T-helper 22 cell (primary cell): ENCODE data around the gene IMP3.
"Not testable (repeated sequence)": the region's sequence is repeated elsewhere in the genome, so short reads cannot be mapped to it uniquely, and the experiment has no call there.

ENCODE experiments used
- DNase-seq: peaks from one replicate; pipeline ENCODE4 v3.0.0-alpha.2; 2020; ENCODE audit warnings: low read depth

Gene IMP3

DNA sequence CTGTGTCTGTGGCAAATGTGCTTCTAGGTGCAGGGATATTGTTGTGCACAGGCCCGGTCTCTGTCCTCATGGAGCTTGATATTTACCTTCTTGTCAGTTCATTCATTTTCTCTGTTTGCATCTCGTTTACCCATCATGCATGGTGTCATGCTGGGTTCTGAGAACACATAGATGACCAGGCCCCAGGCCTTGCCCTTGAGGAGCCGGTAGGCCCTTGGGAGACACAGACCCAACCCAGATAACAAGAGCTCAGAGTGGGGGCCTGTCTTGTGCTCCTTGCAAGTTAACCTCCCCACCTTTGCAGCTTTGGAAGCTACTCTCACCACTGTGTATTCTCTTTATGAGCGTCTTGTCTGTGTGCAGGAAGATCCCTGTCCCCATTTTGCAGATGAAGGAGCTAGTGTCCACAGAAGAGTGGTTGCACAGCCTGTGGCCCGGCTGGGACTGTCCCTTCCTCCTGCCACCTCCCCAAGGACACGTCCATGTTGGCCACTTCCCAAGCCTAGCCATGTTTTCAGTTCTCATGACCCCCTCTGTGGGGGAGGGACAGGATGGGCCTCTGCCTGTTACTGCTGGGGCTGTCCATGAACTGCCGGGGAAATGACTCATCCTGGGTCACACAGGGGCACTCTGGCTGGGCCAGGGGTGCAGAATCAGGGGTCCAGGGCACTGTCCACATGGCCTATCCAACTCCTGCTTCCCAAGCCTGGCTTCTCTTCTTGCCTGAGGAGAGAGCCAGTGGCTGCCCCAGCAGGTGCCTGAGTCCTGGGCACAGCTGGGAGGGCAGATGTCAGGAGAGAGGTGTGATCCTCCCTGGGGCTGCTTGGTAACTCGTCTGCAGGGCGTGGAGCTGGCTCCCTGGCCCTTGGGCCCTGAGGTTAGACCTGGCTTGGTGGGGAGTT lies 11.1 kb upstream of the IMP3 start:
- DNase-seq = no peak

DNA sequence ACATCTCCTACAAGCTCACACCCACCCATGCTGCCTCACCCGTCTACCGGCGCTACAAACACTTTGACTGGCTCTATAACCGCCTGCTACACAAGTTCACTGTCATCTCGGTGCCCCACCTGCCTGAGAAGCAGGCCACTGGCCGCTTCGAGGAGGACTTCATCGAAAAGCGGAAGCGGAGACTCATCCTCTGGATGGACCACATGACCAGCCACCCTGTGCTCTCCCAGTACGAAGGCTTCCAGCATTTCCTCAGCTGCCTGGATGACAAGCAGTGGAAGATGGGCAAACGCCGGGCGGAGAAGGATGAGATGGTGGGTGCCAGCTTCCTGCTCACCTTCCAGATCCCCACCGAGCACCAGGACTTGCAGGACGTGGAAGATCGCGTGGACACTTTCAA lies 9.8 kb upstream of the IMP3 start:
- DNase-seq = no peak

DNA sequence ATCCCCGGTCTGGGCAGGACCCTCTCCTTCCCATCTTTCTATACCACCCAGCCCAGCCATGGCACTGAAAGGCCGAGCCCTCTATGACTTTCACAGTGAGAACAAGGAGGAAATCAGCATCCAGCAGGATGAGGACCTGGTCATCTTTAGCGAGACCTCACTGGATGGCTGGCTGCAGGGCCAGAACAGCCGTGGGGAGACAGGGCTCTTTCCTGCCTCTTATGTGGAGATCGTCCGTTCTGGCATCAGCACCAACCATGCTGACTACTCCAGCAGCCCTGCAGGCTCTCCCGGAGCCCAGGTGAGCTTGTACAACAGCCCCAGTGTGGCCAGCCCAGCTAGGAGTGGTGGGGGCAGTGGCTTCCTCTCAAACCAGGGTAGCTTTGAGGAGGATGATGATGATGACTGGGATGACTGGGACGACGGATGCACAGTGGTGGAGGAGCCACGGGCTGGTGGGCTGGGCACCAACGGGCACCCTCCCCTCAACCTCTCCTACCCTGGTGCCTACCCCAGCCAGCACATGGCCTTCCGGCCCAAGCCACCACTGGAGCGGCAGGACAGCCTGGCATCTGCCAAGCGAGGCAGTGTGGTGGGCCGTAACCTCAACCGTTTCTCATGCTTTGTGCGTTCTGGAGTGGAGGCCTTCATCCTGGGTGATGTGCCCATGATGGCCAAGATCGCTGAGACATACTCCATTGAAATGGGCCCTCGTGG lies 9.2 kb upstream of the IMP3 start:
- no peak for DNase-seq

DNA sequence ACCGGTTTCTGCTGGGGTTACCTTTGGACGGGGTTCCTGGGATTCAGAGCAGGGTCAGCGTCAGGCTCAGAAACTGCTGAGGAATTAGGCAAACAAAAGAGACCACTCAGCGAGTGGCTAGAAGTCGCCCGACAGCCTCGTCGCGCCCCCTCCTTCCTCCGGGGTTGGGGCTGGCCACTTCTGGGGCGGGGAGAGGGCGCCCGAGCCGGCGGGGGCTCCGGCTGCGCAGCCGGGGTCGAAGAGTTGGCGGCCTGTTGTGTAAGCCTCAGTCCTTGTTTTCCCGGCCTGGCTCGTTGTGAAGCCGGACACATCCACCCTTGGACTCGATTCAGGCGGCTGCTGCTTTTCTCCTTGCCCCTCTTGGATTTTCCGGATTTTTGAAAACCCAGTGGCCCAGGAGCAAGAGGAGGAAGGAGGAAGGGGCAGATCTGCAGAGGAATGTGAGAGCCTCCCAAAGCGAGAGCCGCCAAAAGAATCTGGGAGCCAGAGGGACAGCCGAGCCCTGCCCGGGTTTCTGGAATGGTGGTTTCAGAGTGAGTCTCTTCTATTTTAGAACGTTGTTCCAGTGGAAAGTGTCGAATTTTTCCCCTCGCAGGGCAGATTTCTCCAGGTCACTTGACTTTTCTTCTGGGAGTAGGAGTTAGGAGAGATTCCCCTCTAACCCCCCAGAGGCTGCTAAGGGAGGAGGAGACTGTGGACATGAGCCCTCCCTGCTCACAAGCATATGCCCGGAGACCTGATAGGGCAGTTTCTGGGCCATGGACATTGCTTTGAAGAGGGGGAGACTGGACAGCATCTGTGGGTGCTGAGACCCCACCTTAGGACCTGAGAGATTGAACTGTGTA lies 8.4 kb upstream of the IMP3 start:
- no peak for DNase-seq

DNA sequence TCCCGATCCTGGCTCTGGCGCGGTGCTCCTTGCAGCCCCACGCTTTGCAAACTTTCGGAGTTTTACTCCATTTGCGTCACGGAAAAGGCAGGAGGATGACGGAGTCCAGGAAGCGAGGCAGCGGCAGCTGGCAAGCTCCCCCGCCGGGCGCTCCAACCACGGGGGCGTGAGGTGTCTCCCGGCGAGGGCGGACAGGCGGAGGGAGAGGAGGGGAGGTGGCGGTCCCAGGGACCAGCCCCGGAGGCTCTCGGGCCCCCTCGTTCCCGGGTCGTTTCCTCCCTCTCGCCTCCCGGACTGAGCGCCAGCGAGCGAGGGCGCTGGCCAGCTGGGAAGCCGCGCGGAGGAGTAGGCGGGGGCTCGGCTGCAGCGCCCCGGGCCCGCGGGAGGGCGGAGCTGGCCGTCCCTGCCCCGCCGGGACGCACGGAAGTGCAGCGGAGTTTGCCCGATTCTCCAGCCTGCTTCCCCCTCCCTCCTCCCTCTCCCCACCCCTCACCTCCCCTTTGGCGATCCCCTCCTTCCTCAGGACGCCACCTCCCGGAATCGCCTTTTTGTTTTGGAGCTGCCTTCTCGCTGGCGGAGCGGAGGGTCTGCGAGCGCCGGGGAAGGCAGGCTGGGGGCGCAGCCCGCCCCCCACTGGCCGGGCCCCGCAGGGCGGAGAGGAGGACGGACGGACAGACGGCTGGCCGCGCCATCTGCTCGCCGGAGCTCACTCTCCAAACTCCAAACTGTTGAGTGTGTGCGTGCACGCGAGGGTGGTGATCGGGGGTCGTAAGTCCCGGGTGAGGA lies 7.5 kb upstream of the IMP3 start, which contains the start of gene SNX33:
TSS of gene SNX33 (plus strand) at position 543 of the 786 bp plus-strand sequence. CDS start 1,191 bp downstream, outside the sequence.
- DNase-seq = peak; percentile 45

DNA sequence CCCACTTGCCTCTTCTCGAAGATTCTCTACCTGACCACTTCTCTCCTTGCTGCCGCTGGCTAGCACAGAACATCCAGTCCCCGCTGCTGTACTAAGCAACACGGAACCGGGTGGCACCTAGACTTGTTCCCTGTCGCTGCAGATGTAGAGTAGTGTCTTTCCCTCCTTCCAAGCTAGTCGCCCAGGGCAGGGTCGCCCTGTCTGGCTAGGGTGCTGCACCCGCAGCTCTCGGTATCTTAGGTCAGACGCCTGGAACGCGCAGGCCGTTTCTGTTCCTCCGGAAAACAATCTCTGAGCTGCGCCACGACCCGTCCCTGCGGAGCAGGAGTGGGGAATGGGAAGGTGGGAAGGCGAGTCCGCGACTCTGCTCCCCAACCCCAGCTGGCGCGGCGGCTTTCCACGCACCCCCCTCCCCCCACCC lies 6.9 kb upstream of the IMP3 start:
- no peak for DNase-seq

DNA sequence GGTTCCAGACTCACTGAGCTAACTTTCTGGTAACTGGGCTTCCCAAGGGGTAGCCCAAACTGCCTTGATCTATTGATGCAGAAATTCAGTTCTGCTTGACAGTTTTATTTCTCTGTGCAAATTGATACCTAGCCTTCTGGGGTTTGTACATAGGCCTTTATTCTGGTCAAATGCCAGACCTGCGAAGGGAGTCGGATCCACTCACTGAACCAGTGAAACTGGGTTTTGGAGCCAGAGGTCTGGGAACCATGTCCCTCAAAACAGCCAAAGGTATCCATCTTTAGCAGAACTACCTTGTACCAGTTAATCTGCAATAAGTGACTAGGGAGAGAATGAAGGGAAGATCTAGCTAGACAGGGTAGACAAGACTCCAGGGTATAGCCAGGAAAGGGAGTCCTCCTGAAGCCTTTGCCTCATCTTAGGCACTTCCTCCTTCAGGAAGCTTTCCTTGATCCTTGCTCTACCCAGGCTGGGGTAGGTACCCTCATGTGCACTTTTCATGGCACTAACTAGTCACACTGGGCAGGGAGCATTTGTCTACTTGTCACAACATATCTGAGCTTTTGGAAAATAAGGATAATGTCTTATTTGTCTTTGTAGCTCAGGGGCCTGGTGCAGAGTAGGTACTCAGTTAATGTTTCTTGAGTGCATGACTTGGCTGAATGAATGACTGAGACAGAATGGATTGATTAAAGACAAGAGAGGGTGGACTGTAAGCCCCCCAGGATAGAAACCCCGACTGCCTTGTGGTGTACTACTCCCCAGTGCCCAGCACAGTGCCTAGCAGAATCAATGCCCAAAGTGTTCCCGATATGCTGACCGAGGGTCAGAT lies 6.3 kb upstream of the IMP3 start:
- DNase-seq = no peak

DNA sequence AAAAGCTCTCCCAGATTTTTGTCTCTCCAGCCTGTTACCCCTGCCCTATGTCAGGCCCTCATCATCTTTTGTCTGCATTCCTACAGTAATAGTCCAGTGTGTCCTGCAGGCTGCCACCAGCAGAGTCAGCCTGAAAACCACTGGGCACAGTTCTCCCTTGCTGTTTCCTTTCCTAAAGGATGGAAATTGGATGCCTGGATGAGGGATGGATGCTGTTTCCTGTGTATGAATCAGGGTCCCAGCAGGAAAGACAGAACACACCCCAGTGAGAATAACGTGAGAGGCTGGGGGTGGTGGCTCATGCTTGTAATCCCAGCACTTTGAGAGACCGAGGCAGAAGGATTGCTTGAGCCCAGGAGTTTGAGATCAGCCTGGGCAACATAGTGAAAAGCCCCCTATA lies 4.4 kb upstream of the IMP3 start:
- DNase-seq = no peak

DNA sequence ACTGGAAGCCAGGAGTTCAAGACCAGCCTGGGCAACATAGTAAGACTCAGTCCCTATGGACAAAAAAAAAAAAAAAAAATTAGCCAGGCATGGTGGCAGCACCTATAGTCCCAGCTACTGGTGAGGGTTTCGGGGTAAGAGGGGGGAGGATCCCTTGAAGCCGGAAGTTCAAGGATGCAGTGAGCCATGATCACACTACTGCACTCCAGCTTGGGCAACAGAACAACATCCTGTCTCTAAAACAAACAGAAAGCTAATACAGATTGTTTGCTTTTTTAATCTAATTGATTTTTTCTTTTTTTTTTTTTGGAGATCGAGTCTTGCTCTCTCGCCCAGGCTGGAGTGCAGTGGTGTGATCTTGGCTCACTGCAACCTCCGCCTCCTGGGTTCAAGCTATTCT lies 1.6 kb upstream of the IMP3 start:
- no peak for DNase-seq

DNA sequence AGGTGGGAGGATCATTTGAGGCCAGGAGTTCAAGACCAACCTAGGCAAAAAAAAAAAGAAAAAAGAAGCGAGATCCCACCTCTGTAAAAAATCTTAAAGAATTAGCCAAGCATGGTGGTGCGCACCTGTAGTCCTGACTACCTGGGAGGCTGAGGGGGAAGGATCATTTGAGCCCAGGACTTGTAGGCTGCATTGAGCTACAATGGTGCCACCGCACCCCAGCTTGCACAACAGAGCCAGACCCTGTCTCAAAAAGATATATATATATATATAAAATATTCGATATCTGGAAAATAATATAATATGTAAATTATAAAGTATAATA lies 1.1 kb upstream of the IMP3 start:
- DNase-seq = no peak

DNA sequence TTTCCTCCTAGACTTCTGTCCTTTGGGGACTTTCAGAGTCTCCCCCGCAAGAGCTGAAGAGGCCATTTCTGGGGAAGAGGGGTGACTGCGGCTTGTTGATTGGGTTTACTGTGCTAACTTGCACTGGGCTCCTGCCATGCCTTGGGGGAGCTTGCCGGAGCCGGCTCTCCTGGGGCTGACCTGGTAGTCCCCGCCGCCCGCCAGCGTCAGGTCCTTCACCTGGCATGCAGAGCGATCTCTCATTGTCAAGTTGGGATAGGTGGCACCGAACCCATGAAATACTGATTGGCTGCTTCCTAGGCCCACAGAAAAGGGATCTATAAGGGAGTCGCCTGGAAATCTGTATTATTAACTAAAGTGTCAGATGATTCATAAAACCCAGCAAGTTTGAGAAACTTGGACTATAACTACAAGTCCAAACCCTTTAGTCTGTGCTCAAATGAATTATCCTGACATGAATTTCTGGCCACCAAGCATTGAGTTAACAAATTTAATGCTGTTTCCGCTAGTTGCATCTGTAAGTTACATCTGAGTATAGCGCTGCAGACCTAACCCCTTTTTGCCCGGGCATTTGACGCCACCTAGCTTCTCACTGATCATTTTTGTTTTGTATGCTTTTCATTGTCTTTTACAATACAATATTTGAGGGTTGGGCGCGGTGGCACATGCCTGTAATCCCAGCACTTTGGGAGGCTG lies 607 bp upstream of the IMP3 start:
- no peak for DNase-seq

DNA sequence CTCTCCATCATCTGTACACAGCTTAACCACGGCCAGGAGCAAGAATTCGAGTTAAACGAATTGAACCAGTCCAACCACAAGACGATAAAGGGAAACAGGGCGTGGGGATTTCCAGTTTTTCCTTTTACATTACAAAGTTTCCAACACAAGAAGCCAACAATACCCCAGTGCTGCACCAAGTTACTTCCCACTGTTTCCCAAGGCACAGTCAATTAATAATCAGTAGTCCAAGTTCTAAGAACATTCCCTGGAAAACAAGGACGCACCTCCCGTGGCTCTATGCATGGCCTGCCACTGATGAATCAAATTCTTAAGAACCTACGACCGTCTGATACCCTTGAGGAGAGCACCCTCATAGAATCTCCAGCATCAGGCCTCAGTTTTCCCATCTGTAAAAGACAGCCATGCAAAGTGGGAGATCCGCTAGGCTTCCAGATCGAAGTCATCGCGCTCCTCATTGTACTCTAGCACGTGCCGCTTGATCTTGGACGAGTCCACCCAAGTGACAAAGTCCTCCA lies 774 bp downstream of the IMP3 start:
- no peak for DNase-seq

DNA sequence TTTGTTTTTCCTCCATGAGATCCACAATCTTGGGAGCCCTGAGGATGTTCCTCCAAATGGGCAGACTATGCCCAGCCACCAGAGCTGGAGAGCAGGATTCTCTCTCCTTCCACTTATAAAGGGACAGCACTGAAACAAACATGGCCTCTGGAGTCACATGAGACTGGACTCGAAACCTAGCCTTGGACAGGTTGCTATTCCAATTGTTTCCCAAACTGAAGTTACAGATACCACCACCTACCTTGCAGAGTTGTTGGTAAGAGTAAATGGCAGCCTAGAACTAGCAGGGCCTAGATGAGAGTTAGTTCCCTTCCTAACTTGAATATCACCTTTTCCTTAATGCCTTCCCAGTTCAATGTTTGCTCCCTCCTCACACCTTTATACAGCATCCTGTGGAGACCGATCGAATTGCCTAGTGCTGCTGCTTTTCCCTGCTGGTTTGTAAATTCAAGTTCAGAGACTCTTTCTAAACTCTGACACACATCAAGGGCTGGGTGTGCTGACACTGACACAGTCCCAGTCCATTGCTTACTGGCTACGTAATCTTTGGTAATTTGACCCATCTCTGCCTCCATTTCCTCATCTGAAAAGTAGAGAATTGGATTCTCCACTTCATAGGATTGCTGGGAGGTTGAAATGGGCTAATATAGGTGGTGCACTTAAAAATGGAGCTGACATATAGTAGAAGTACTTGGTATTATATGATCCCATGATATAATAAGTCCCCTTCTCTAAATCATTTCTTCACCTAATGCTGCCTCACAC lies 2.6 kb downstream of the IMP3 start:
- no peak for DNase-seq

DNA sequence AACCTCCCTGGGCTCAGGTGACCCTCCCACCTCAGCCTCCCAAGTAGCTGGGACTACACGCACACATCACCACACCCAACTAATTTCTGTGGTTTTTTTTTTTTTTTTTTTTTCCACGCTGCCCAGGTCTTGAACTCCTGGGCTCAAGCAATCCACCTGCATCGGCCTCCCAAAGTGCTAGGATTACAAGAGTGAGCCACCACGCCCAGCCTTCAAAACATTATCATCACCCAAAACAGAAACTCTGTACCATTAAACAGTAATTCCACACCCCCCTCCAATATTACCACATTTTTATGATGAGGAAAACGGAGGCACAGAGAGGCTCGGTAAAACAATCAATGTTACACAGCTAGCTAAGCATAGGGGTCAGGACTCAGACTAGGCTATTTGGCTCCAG lies 4.0 kb downstream of the IMP3 start:
- DNase-seq = no peak

DNA sequence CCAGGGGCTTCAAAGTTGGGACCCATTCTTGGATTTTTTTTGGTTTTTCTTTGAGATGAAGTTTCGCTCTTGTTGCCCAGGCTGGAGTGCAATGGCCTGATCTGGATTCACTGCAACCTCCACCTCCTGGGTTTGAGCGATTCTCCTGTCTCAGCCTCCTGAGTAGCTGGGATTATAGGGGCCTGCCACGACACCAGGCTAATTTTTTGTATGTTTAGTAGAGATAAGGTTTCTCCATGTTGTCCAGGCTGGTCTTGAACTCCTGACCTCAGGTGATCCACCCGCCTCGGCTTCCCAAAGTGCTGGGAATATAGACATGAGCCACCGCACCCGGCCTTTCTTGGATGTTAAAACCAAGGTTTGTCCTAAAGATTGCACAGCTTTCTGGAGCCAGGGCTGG lies 6.1 kb downstream of the IMP3 start:
- not testable (repeated sequence) for DNase-seq

DNA sequence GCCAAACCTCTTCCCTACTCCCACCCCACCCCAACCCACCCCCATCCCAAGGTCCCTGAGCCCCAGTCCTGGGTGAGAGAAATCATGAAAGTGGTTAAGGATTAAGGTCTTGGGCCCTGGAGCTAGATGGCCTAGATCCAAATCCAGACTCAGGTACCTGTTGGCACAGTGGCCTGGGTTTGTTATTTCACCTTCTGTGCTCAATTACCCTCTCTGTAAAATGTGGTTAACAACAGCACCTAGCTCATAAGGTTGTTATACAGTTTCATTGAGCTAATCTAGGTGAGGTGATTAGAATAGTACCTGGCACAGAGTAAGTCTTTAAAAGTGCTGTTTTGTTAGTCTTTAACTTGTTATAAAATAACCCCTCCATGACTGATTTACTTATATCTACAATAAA lies 8.1 kb downstream of the IMP3 start:
- DNase-seq = no peak

DNA sequence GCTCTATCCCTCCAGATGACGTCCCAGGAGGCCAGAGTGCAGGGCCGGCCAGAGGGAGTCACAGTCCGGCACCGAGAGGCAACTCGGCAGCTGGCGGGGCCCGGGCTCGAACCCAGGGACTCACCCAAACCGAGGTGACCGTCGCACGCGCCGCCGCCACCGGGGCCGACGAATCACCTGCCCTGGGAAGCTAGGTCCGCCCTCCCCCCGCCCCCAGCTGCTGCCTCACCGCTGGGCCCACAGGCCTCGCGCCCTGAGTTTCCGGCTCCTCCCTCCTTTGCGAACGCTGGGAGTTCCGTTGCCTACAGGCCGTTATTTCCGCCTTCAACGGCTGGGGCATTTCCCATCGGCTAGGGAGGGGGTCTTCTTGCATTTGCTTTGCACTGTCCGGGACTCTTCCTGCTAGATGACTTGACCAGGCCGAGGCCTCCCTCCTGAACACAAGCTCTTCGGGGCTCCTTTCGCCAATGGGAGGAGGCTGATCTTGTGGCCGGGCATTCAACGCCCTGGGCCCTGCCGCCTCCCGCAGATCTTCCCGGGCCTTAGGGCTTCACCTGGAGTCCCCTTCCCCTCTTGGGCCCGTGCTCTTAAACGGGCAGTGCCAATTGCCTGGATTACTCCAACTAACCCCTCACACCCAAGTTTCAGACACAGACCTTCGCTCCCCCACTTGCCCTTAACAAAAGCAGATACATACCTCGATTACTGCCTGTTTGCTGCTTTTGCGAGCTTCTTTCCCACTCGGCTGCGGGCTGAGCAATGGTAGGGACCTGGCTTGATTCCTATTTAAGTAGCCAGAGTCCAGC lies 14.3 kb downstream of the IMP3 start, which contains the start of gene SNUPN:
TSS of gene SNUPN (minus strand) at position 184 of the 806 bp plus-strand sequence. CDS start 4,674 bp downstream, outside the sequence.
- peak; percentile 88 for DNase-seq

DNA sequence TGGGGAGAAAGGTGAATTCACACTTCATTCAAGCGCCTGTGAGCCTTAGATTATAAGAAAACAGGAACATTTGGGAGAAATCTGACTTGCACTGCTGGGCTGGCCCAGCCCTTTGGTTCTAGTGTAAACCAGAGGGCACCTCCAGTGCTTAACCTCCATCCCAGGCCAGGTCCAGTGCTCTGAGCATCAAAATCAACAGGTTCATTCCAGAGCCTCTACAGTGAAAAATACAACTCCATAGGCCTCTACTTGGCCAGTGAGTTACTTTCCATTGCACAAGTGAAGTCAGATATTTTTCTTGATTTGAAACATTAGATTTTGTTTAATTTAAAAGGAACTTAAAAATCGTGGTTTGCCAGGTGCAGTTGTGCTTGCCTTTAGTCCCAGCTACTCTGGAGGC lies 17.5 kb downstream of the IMP3 start:
- no peak for DNase-seq
